ENCODE measurements around the gene CUL2.

DNA sequence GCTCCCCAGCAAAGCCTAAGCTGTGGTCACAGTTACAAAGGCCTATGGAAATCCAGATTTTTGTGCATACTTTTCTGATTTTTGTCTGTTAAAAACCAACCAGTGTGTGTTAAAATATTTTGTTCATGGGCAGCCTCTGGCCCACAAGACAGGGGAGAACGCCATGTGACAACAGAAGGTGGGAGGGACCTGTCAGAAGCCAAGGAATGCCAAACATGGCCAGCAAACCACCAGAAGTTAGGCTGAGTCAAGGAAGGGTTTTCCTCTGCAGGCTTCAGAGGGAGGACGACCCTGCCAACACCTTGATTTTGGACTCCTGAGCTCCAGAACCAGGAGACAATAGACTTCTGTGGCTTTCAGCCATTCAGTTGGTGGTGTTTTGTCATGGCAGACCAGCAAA lies 127.3 kb downstream of the CUL2 start:
- TF ChIP-seq USF1 (IDR thresholded peaks at IDR 0.05; ENCODE audit: borderline replicate concordance, low read depth): no peak
- TF ChIP-seq, protein P1, sequence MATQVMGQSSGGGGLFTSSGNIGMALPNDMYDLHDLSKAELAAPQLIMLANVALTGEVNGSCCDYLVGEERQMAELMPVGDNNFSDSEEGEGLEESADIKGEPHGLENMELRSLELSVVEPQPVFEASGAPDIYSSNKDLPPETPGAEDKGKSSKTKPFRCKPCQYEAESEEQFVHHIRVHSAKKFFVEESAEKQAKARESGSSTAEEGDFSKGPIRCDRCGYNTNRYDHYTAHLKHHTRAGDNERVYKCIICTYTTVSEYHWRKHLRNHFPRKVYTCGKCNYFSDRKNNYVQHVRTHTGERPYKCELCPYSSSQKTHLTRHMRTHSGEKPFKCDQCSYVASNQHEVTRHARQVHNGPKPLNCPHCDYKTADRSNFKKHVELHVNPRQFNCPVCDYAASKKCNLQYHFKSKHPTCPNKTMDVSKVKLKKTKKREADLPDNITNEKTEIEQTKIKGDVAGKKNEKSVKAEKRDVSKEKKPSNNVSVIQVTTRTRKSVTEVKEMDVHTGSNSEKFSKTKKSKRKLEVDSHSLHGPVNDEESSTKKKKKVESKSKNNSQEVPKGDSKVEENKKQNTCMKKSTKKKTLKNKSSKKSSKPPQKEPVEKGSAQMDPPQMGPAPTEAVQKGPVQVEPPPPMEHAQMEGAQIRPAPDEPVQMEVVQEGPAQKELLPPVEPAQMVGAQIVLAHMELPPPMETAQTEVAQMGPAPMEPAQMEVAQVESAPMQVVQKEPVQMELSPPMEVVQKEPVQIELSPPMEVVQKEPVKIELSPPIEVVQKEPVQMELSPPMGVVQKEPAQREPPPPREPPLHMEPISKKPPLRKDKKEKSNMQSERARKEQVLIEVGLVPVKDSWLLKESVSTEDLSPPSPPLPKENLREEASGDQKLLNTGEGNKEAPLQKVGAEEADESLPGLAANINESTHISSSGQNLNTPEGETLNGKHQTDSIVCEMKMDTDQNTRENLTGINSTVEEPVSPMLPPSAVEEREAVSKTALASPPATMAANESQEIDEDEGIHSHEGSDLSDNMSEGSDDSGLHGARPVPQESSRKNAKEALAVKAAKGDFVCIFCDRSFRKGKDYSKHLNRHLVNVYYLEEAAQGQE (IDR thresholded peaks at IDR 0.05; ENCODE audit: low read depth, low read length): no peak
- TF ChIP-seq MAX (IDR thresholded peaks at IDR 0.05; ENCODE audit: low read depth): no peak
- TF ChIP-seq RFX5 (IDR thresholded peaks at IDR 0.05; ENCODE audit: low read length): no peak
- no peak for TF ChIP-seq POLR2AphosphoS5 (IDR thresholded peaks at IDR 0.05; ENCODE audit: low read depth, low read length)
- TF ChIP-seq, protein P2, sequence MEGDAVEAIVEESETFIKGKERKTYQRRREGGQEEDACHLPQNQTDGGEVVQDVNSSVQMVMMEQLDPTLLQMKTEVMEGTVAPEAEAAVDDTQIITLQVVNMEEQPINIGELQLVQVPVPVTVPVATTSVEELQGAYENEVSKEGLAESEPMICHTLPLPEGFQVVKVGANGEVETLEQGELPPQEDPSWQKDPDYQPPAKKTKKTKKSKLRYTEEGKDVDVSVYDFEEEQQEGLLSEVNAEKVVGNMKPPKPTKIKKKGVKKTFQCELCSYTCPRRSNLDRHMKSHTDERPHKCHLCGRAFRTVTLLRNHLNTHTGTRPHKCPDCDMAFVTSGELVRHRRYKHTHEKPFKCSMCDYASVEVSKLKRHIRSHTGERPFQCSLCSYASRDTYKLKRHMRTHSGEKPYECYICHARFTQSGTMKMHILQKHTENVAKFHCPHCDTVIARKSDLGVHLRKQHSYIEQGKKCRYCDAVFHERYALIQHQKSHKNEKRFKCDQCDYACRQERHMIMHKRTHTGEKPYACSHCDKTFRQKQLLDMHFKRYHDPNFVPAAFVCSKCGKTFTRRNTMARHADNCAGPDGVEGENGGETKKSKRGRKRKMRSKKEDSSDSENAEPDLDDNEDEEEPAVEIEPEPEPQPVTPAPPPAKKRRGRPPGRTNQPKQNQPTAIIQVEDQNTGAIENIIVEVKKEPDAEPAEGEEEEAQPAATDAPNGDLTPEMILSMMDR (IDR thresholded peaks at IDR 0.05): no peak
- TF ChIP-seq NFIC (IDR thresholded peaks at IDR 0.05; ENCODE audit: borderline replicate concordance): no peak
- TF ChIP-seq TEAD4 (IDR thresholded peaks at IDR 0.05; ENCODE audit: borderline replicate concordance, insufficient read depth): no peak
- TF ChIP-seq FOXJ3 (CRISPR knock-in tag; IDR thresholded peaks at IDR 0.05): no peak
- TF ChIP-seq SIN3A (IDR thresholded peaks at IDR 0.05; ENCODE audit: borderline replicate concordance, low read depth, low read length): no peak
- TF ChIP-seq EP300 (IDR thresholded peaks at IDR 0.05; ENCODE audit: borderline replicate concordance in 1 of 2, low read depth in 1 of 2, low read length in 1 of 2): no peak
- TF ChIP-seq RAD21 (IDR thresholded peaks at IDR 0.05; ENCODE audit: low read length): no peak
- no peak for TF ChIP-seq TAF1 (IDR thresholded peaks at IDR 0.05; ENCODE audit: borderline replicate concordance, low read depth, low read length)

Data from SK-N-SH (cell line).